Kasumi-1 (cell line): Measurements from ENCODE around the gene ACACA.
"Not testable (repeated sequence)": the region's sequence is repeated elsewhere in the genome, so short reads cannot be mapped to it uniquely, and the experiment has no call there.

ENCODE experiments used
- DNase-seq, 2 experiments: peaks; one replicate each; lab custom pipeline; 2025; lab: John Stamatoyannopoulos, UW

ACACA gene

GRCh38 chr17:37393352-37393751 is 13.3 kb downstream of the ACACA start:
- no peak for DNase-seq

- DNase-seq = no peak
Observed at GRCh38 chr17:37392024-37392590, 14.5 kb downstream of the ACACA start.

- no peak for DNase-seq
Observed at GRCh38 chr17:37391146-37391545, 15.5 kb downstream of the ACACA start.

GRCh38 chr17:37389160-37389559 is 17.5 kb downstream of the ACACA start:
- no peak for DNase-seq

GRCh38 chr17:37388266-37388665 is 18.4 kb downstream of the ACACA start:
- DNase-seq = no peak

GRCh38 chr17:37386462-37386861 is 20.2 kb downstream of the ACACA start:
- DNase-seq = no peak

- no peak for DNase-seq
Observed at GRCh38 chr17:37385474-37385990, 21.1 kb downstream of the ACACA start.

- DNase-seq = no peak
Observed at GRCh38 chr17:37384560-37385149, 22.0 kb downstream of the ACACA start.

- DNase-seq = no peak
Observed at GRCh38 chr17:37382056-37382455, 24.6 kb downstream of the ACACA start.

- DNase-seq = no peak
Observed at GRCh38 chr17:37375706-37376105, 30.9 kb downstream of the ACACA start, which contains the start of gene C17orf78. TSS of gene C17orf78 (plus strand) at chr17:37375985. CDS start at chr17:37376093, 108 bp downstream.

- DNase-seq = peak; percentile 91 to 92
Observed at GRCh38 chr17:37373530-37374159, 33.0 kb downstream of the ACACA start.

- DNase-seq = no peak
Observed at GRCh38 chr17:37368577-37368976, 38.1 kb downstream of the ACACA start.

- no peak for DNase-seq
Observed at GRCh38 chr17:37365589-37365988, 41.0 kb downstream of the ACACA start.

- no peak for DNase-seq
Observed at GRCh38 chr17:37361543-37361942, 45.1 kb downstream of the ACACA start.

- DNase-seq = no peak
Observed at GRCh38 chr17:37360632-37361031, 46.0 kb downstream of the ACACA start.

GRCh38 chr17:37359682-37360188 is 46.9 kb downstream of the ACACA start:
- DNase-seq = peak in 1 of 2 experiments; percentile 41

GRCh38 chr17:37358830-37359681 is 47.6 kb downstream of the ACACA start:
- DNase-seq = peak; percentile 91 to 93

- peak; percentile 55 to 59 for DNase-seq
Observed at GRCh38 chr17:37358098-37358829, 48.4 kb downstream of the ACACA start.

- not testable (repeated sequence) for DNase-seq
Observed at GRCh38 chr17:37356796-37357569, 49.7 kb downstream of the ACACA start.

- DNase-seq = not testable (repeated sequence)
Observed at GRCh38 chr17:37346863-37347402, 59.7 kb downstream of the ACACA start.
